SK-N-SH treated with all-trans-retinoic acid at 6 μM for 48 hours (cell line): ENCODE results near the gene CACNA2D2.

Experiments
- ATAC-seq: fragments of 200-7000 bp; cut with Tn5 transposase; 3 replicates; pipeline ENCODE4 v1.9.1; 2020; ENCODE audit warnings: mild to moderate bottlenecking, moderate library complexity
- ARNTL ChIP-seq: fragments of 450-650 bp; formaldehyde crosslinking; IDR thresholded peaks from 2 replicates; pipeline ENCODE4 v1.5.0; 2020; ENCODE audit warnings: low read depth, mild to moderate bottlenecking, moderate library complexity, borderline replicate concordance
- BACH2 ChIP-seq: fragments of 250-450 bp; sonication (Bioruptor Pico); IDR thresholded peaks from 2 replicates; pipeline ENCODE4 v1.9.0; 2021; ENCODE audit warnings: mild to moderate bottlenecking, borderline replicate concordance
- CSDC2 ChIP-seq: fragments of 250-450 bp; sonication (Bioruptor Pico); IDR thresholded peaks from 2 replicates; pipeline ENCODE4 v1.5.0; 2020; ENCODE audit warnings: mild to moderate bottlenecking, moderate library complexity
- ESRRG ChIP-seq: fragments of 250-450 bp; sonication (Bioruptor Pico); IDR thresholded peaks from 2 replicates; pipeline ENCODE4 v1.6.1; 2021; ENCODE audit warnings: mild to moderate bottlenecking
- GLIS3 ChIP-seq: fragments of 250-450 bp; sonication (Bioruptor Pico); IDR thresholded peaks from 2 replicates; pipeline ENCODE4 v1.5.0; 2020; ENCODE audit warnings: mild to moderate bottlenecking, moderate library complexity
- ISL1 ChIP-seq: fragments of 250-450 bp; sonication (Bioruptor Pico); IDR thresholded peaks from 2 replicates; pipeline ENCODE4 v2.1.2; 2022; ENCODE audit warnings: mild to moderate bottlenecking, moderate library complexity
- OSR1 ChIP-seq: fragments of 250-450 bp; sonication (Bioruptor Pico); IDR thresholded peaks from 2 replicates; pipeline ENCODE4 v1.8.0; 2022; ENCODE audit warnings: moderate library complexity, mild to moderate bottlenecking, inconsistent platforms
- PPARA ChIP-seq: fragments of 250-450 bp; sonication (Bioruptor Pico); IDR thresholded peaks from 2 replicates; pipeline ENCODE4 v1.5.0; 2020; ENCODE audit warnings: mild to moderate bottlenecking, borderline replicate concordance
- RARB ChIP-seq: fragments of 250-450 bp; sonication (Bioruptor Pico); IDR thresholded peaks from 2 replicates; pipeline ENCODE4 v1.8.0; 2021; ENCODE audit warnings: mild to moderate bottlenecking, moderate library complexity
- SNAI2 ChIP-seq: fragments of 250-450 bp; sonication (Bioruptor Pico); IDR thresholded peaks from 2 replicates; pipeline ENCODE4 v1.5.0; 2020; ENCODE audit warnings: mild to moderate bottlenecking, moderate library complexity
- TCF4 ChIP-seq: fragments of 250-450 bp; sonication (Bioruptor Pico); IDR thresholded peaks from 2 replicates; pipeline ENCODE4 v1.8.0; 2021; ENCODE audit warnings: mild to moderate bottlenecking, moderate library complexity, borderline replicate concordance
- TOX ChIP-seq: fragments of 250-450 bp; sonication (Bioruptor Pico); IDR thresholded peaks from 2 replicates; pipeline ENCODE4 v1.8.0; 2021; ENCODE audit warnings: mild to moderate bottlenecking, moderate library complexity, borderline replicate concordance
- ZC3H10 ChIP-seq: fragments of 250-450 bp; sonication (Bioruptor Pico); IDR thresholded peaks from 2 replicates; pipeline ENCODE4 v1.5.1; 2021; ENCODE audit warnings: mild to moderate bottlenecking, moderate library complexity
- ZFP3 ChIP-seq: fragments of 250-450 bp; sonication (Bioruptor Pico); IDR thresholded peaks from 2 replicates; pipeline ENCODE4 v1.5.0; 2020; ENCODE audit warnings: mild to moderate bottlenecking, moderate library complexity
- ZFP30 ChIP-seq: fragments of 450-650 bp; formaldehyde crosslinking; IDR thresholded peaks from 2 replicates; pipeline ENCODE4 v1.5.0; 2022; ENCODE audit warnings: mild to moderate bottlenecking, moderate library complexity
- ZNF70 ChIP-seq: fragments of 450-650 bp; formaldehyde crosslinking; IDR thresholded peaks from 2 replicates; pipeline ENCODE4 v1.5.0; 2020; ENCODE audit warnings: mild to moderate bottlenecking, moderate library complexity
- ZNF8 ChIP-seq: fragments of 450-650 bp; formaldehyde crosslinking; IDR thresholded peaks from 2 replicates; pipeline ENCODE4 v1.5.0; 2020; ENCODE audit warnings: mild to moderate bottlenecking, moderate library complexity
- TF ChIP-seq, protein P1 (sequence below): fragments of 250-450 bp; sonication (Bioruptor Pico); IDR thresholded peaks from 2 replicates; pipeline ENCODE4 v1.8.0; 2020; ENCODE audit warnings: mild to moderate bottlenecking, moderate library complexity, borderline replicate concordance
- TF ChIP-seq, protein P2 (sequence below): fragments of 250-450 bp; sonication (Bioruptor Pico); IDR thresholded peaks from 2 replicates; pipeline ENCODE4 v1.8.0; 2021; ENCODE audit warnings: low read depth, mild to moderate bottlenecking, moderate library complexity, borderline replicate concordance
- TF ChIP-seq, protein P3 (sequence below): fragments of 250-450 bp; sonication (Bioruptor Pico); IDR thresholded peaks from 2 replicates; pipeline ENCODE4 v1.5.1; 2020; ENCODE audit warnings: low read depth, mild to moderate bottlenecking, moderate library complexity
- TF ChIP-seq, protein P4 (sequence below): fragments of 250-450 bp; sonication (Bioruptor Pico); IDR thresholded peaks from 2 replicates; pipeline ENCODE4 v1.5.0; 2020; ENCODE audit warnings: mild to moderate bottlenecking, moderate library complexity
- TF ChIP-seq, protein P5 (sequence below): fragments of 250-450 bp; sonication (Bioruptor Pico); IDR thresholded peaks from 2 replicates; pipeline ENCODE4 v1.5.1; 2021; ENCODE audit warnings: mild to moderate bottlenecking, moderate library complexity

Gene CACNA2D2

DNA sequence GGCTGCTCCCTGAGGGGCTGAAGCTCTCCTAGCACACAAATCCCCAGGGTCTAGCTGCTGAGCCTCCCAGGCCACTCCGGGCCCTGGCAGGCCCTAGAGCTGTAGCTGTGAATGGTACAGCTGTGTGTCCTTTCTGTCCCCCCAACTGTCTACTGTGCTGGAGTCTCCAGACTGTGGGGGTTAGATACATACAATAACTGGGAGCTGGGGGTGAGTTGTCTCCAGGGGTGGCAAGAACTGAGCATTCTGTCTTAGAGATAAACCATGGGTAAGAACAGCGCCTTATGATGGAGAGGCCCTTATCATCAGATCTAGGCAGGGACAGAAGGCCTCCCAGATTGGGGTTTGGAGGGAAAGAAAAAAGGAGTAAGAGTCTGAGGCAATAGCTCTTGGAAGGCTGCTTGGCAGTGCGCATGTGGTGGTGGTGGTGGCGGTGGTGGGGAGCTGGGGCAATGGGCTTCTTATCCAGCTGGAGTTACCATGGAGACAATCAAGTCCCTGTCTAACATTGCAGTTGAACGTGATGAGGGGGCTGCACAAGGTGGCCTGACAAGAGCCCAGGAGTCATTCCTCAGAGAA, 149.2 kb downstream of the CACNA2D2 start:
- no peak for TF ChIP-seq BACH2 (CRISPR knock-in tag)
- TF ChIP-seq SNAI2 = no peak
- no peak for TF ChIP-seq ZNF70 (CRISPR knock-in tag)
- no peak for TF ChIP-seq ARNTL (CRISPR knock-in tag)
- no peak for TF ChIP-seq PPARA (CRISPR knock-in tag)
- TF ChIP-seq, protein P1, sequence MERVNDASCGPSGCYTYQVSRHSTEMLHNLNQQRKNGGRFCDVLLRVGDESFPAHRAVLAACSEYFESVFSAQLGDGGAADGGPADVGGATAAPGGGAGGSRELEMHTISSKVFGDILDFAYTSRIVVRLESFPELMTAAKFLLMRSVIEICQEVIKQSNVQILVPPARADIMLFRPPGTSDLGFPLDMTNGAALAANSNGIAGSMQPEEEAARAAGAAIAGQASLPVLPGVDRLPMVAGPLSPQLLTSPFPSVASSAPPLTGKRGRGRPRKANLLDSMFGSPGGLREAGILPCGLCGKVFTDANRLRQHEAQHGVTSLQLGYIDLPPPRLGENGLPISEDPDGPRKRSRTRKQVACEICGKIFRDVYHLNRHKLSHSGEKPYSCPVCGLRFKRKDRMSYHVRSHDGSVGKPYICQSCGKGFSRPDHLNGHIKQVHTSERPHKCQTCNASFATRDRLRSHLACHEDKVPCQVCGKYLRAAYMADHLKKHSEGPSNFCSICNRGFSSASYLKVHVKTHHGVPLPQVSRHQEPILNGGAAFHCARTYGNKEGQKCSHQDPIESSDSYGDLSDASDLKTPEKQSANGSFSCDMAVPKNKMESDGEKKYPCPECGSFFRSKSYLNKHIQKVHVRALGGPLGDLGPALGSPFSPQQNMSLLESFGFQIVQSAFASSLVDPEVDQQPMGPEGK (CRISPR knock-in tag) = no peak
- TF ChIP-seq OSR1 (CRISPR knock-in tag) = no peak
- no peak for TF ChIP-seq ISL1 (CRISPR knock-in tag)
- no peak for TF ChIP-seq RARB (CRISPR knock-in tag)
- TF ChIP-seq ZFP30 = no peak
- TF ChIP-seq ESRRG = no peak
- no peak for TF ChIP-seq TCF4
- no peak for TF ChIP-seq GLIS3 (CRISPR knock-in tag)
- no peak for TF ChIP-seq ZC3H10 (CRISPR knock-in tag)
- no peak for TF ChIP-seq CSDC2
- TF ChIP-seq, protein P2, sequence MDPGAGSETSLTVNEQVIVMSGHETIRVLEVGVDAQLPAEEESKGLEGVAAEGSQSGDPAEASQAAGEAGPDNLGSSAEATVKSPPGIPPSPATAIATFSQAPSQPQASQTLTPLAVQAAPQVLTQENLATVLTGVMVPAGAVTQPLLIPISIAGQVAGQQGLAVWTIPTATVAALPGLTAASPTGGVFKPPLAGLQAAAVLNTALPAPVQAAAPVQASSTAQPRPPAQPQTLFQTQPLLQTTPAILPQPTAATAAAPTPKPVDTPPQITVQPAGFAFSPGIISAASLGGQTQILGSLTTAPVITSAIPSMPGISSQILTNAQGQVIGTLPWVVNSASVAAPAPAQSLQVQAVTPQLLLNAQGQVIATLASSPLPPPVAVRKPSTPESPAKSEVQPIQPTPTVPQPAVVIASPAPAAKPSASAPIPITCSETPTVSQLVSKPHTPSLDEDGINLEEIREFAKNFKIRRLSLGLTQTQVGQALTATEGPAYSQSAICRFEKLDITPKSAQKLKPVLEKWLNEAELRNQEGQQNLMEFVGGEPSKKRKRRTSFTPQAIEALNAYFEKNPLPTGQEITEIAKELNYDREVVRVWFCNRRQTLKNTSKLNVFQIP (CRISPR knock-in tag) = no peak
- TF ChIP-seq TOX (CRISPR knock-in tag) = no peak
- TF ChIP-seq, protein P3, sequence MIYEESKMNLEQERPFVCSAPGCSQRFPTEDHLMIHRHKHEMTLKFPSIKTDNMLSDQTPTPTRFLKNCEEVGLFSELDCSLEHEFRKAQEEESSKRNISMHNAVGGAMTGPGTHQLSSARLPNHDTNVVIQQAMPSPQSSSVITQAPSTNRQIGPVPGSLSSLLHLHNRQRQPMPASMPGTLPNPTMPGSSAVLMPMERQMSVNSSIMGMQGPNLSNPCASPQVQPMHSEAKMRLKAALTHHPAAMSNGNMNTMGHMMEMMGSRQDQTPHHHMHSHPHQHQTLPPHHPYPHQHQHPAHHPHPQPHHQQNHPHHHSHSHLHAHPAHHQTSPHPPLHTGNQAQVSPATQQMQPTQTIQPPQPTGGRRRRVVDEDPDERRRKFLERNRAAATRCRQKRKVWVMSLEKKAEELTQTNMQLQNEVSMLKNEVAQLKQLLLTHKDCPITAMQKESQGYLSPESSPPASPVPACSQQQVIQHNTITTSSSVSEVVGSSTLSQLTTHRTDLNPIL (CRISPR knock-in tag) = no peak
- ATAC-seq = no peak

DNA sequence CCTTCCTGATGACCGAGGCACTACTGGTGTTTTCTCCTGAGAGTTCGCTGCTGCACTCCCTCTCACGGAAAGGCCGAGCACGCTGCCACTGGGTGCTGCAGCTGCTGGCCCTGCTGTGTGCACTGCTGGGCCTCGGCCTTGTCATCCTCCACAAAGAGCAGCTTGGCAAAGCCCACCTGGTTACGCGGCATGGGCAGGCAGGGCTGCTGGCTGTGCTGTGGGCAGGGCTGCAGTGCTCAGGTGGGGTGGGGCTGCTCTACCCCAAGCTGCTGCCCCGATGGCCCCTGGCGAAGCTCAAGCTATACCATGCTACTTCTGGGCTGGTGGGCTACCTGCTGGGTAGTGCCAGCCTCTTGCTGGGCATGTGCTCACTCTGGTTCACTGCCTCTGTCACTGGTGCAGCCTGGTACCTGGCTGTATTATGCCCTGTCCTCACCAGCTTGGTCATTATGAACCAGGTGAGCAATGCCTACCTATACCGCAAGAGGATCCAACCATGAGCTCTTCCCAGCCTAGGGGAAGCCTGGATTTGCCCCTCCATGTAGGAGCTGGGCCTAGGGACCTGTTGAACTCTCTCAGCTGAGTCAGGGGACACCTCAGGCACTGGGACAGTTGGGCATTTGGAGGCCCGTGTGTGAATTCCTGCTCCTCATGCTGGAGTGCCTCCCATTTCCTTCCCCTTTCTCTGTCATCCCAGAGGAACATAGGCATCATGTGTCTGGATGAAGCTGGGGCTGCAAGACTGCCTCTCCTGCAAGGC, 150.0 kb downstream of the CACNA2D2 start:
- TF ChIP-seq, protein P1 (CRISPR knock-in tag) = no peak
- no peak for TF ChIP-seq ZC3H10 (CRISPR knock-in tag)
- no peak for TF ChIP-seq RARB (CRISPR knock-in tag)
- TF ChIP-seq ZFP3 (CRISPR knock-in tag) = no peak
- TF ChIP-seq TOX (CRISPR knock-in tag) = no peak
- no peak for ATAC-seq

DNA sequence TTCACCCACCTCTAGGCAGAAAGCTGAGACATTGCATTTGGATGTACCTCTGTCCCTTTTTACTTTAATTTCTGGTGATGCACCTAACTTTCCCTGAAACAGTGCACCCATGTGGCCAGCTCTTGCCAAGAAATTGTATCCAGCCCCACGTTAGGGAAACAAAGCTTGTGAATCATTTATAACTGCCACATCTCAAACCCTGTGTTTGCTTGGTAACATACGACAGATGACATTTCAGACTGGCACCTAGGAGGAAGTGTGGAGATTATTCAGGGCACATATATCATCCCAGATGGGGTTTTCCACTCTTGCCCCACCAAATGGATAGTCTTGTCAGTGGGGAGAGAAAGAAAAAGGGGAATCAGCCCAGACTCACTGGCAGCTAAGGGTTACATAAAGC, 150.7 kb downstream of the CACNA2D2 start:
- ATAC-seq = no peak
- TF ChIP-seq ZNF8 (CRISPR knock-in tag) = no peak
- TF ChIP-seq, protein P4, sequence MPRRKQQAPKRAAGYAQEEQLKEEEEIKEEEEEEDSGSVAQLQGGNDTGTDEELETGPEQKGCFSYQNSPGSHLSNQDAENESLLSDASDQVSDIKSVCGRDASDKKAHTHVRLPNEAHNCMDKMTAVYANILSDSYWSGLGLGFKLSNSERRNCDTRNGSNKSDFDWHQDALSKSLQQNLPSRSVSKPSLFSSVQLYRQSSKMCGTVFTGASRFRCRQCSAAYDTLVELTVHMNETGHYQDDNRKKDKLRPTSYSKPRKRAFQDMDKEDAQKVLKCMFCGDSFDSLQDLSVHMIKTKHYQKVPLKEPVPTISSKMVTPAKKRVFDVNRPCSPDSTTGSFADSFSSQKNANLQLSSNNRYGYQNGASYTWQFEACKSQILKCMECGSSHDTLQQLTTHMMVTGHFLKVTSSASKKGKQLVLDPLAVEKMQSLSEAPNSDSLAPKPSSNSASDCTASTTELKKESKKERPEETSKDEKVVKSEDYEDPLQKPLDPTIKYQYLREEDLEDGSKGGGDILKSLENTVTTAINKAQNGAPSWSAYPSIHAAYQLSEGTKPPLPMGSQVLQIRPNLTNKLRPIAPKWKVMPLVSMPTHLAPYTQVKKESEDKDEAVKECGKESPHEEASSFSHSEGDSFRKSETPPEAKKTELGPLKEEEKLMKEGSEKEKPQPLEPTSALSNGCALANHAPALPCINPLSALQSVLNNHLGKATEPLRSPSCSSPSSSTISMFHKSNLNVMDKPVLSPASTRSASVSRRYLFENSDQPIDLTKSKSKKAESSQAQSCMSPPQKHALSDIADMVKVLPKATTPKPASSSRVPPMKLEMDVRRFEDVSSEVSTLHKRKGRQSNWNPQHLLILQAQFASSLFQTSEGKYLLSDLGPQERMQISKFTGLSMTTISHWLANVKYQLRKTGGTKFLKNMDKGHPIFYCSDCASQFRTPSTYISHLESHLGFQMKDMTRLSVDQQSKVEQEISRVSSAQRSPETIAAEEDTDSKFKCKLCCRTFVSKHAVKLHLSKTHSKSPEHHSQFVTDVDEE (CRISPR knock-in tag) = no peak
- TF ChIP-seq, protein P5, sequence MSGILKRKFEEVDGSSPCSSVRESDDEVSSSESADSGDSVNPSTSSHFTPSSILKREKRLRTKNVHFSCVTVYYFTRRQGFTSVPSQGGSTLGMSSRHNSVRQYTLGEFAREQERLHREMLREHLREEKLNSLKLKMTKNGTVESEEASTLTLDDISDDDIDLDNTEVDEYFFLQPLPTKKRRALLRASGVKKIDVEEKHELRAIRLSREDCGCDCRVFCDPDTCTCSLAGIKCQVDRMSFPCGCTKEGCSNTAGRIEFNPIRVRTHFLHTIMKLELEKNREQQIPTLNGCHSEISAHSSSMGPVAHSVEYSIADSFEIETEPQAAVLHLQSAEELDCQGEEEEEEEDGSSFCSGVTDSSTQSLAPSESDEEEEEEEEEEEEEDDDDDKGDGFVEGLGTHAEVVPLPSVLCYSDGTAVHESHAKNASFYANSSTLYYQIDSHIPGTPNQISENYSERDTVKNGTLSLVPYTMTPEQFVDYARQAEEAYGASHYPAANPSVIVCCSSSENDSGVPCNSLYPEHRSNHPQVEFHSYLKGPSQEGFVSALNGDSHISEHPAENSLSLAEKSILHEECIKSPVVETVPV (CRISPR knock-in tag) = no peak
- no peak for TF ChIP-seq TCF4
- TF ChIP-seq GLIS3 (CRISPR knock-in tag) = no peak
- no peak for TF ChIP-seq RARB (CRISPR knock-in tag)
- no peak for TF ChIP-seq PPARA (CRISPR knock-in tag)
- TF ChIP-seq BACH2 (CRISPR knock-in tag) = no peak
- TF ChIP-seq, protein P3 (CRISPR knock-in tag) = no peak
- TF ChIP-seq TOX (CRISPR knock-in tag) = no peak
- no peak for TF ChIP-seq SNAI2
- TF ChIP-seq, all 23 proteins: peak for 0
